Activated CD8-positive, alpha-beta T cell treated with anti-CD3 and anti-CD28 coated beads for 36 hours (primary cell): ENCODE results near the gene C1RL. TPM values are rescaled to one million over a fixed set of nuclear protein-coding genes. Genes with fewer than 3 reads are reported as not detected.

Source experiments
- ATAC-seq: fragments of 200-7000 bp; cut with Tn5 transposase; one replicate; pipeline ENCODE4 v1.10.0; 2021; ENCODE audit warnings: mild to moderate bottlenecking, moderate library complexity
- CTCF ChIA-PET: fragments of 350-600 bp; sonication (Branson Sonifier 250); formaldehyde crosslinking; loops from one replicate; lab custom pipeline; 2021; ENCODE audit warnings: antibody characterized with exemption; lab: Charles Lee
- POLR2A ChIA-PET: fragments of 350-600 bp; sonication (Branson Sonifier 250); formaldehyde crosslinking; loops from one replicate; lab custom pipeline; 2021; ENCODE audit warnings: antibody characterized with exemption; lab: Charles Lee
- DNase-seq: peaks from one replicate; pipeline ENCODE4 v3.0.0-alpha.2; 2020
- H3K27ac Mint-ChIP-seq: one replicate; pipeline ENCODE4 v1.8.0; 2021; ENCODE audit warnings: mild to moderate bottlenecking, mixed read lengths
- H3K27me3 Mint-ChIP-seq: one replicate; pipeline ENCODE4 v1.8.0; 2021; ENCODE audit warnings: mixed read lengths
- H3K36me3 Mint-ChIP-seq: one replicate; pipeline ENCODE4 v1.8.0; 2021; ENCODE audit warnings: low read depth, mixed read lengths
- H3K4me1 Mint-ChIP-seq: one replicate; pipeline ENCODE4 v1.8.0; 2021; ENCODE audit warnings: low read depth, mixed read lengths
- H3K4me3 Mint-ChIP-seq: one replicate; pipeline ENCODE4 v1.8.0; 2021; ENCODE audit warnings: mild to moderate bottlenecking, moderate library complexity, mixed read lengths
- H3K9me3 Mint-ChIP-seq: one replicate; pipeline ENCODE4 v1.8.0; 2021; ENCODE audit warnings: mixed read lengths
- intact Hi-C: fragments of 100-400 bp; cut with micrococcal nuclease; formaldehyde crosslinking; loops from one replicate; pipeline ENCODE4 v1.10.0; 2022
- total RNA-seq, 2 experiments: library from RNA; stranded (reverse); gene quantifications; one replicate each; pipeline ENCODE4 v1.2.3, GENCODE V29; 2021
- TF ChIP-seq, protein P1 (sequence below): fragments of 200-600 bp; IDR thresholded peaks from one replicate; pipeline ENCODE4 v1.8.0; 2022; ENCODE audit warnings: antibody characterized with exemption, mild to moderate bottlenecking

C1RL gene
- total RNA-seq, 2 experiments from 2014 or later = 10.5 to 11.8 TPM

DNA sequence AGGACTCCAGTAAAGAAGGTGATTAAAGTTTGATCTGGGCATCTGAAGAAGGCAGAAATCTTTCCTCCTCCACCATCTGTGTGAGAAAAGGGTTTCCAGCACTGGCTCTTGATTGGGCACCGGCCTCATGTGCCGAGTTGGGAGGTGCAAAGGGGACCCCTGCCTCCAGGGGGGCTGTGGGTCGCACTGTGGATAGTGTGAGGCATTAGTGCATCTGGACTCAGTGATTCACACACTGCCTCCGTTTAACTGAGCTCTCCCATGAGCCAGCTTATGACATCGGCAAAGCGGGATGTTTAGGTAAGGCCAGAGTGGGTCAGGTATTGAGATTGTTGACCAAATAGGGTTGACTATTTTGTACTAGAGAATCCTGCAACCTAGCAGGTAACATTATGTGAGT is 39.6 kb downstream of the C1RL start:
- H3K27me3 Mint-ChIP-seq = no peaks in the 10 kb centered on the region
- no peak overlapping the region for H3K4me3 Mint-ChIP-seq
- no peaks in the 10 kb centered on the region for H3K9me3 Mint-ChIP-seq
- intact Hi-C loops = no loop called here
- ATAC-seq = no peak
- DNase-seq = no peak
- TF ChIP-seq, protein P1, sequence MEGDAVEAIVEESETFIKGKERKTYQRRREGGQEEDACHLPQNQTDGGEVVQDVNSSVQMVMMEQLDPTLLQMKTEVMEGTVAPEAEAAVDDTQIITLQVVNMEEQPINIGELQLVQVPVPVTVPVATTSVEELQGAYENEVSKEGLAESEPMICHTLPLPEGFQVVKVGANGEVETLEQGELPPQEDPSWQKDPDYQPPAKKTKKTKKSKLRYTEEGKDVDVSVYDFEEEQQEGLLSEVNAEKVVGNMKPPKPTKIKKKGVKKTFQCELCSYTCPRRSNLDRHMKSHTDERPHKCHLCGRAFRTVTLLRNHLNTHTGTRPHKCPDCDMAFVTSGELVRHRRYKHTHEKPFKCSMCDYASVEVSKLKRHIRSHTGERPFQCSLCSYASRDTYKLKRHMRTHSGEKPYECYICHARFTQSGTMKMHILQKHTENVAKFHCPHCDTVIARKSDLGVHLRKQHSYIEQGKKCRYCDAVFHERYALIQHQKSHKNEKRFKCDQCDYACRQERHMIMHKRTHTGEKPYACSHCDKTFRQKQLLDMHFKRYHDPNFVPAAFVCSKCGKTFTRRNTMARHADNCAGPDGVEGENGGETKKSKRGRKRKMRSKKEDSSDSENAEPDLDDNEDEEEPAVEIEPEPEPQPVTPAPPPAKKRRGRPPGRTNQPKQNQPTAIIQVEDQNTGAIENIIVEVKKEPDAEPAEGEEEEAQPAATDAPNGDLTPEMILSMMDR = no peak
- H3K36me3 Mint-ChIP-seq = no peaks in the 10 kb centered on the region
- CTCF ChIA-PET = no interaction called here
- POLR2A ChIA-PET = no interaction called here
- no peak overlapping the region for H3K27ac Mint-ChIP-seq
- no peaks in the 10 kb centered on the region for H3K4me1 Mint-ChIP-seq

DNA sequence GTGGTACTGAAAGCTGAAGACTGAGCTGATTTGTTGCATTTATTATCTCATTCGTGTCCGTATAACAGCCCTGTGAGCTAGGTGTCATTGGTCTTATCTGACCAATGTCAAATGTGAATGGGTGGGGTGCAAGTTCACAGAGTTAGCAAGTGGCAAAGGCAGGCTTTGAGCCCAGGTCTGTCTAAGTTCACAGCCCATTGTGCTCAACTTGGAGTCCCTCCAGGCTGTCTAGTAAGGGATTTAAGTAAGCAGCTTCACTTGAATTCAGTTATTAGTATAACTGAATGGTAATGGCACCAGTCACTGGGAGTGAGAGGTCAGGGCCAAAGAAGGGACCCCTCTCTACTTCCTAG is 40.0 kb downstream of the C1RL start:
- Mint-ChIP-seq H3K27ac (no peak overlapping the region), H3K9me3 (no peaks in the 10 kb centered on the region), H3K4me1 (no peaks in the 10 kb centered on the region), H3K4me3 (no peak overlapping the region), H3K27me3 (no peaks in the 10 kb centered on the region), H3K36me3 (no peaks in the 10 kb centered on the region)
- TF ChIP-seq, protein P1 = no peak
- DNase-seq = no peak
- ATAC-seq = no peak
- ChIA-PET POLR2A (interaction anchor here (0.6 kb wide), 1 partner anchor 65 kb away, joined by 3 read pairs; no protein-coding TSS in a partner anchor), CTCF (interaction anchor here (0.8 to 0.9 kb wide), 2 partner anchors 39 to 44 kb away, joined by 3 read pairs; no protein-coding TSS in a partner anchor)
- intact Hi-C loops = no loop called here

DNA sequence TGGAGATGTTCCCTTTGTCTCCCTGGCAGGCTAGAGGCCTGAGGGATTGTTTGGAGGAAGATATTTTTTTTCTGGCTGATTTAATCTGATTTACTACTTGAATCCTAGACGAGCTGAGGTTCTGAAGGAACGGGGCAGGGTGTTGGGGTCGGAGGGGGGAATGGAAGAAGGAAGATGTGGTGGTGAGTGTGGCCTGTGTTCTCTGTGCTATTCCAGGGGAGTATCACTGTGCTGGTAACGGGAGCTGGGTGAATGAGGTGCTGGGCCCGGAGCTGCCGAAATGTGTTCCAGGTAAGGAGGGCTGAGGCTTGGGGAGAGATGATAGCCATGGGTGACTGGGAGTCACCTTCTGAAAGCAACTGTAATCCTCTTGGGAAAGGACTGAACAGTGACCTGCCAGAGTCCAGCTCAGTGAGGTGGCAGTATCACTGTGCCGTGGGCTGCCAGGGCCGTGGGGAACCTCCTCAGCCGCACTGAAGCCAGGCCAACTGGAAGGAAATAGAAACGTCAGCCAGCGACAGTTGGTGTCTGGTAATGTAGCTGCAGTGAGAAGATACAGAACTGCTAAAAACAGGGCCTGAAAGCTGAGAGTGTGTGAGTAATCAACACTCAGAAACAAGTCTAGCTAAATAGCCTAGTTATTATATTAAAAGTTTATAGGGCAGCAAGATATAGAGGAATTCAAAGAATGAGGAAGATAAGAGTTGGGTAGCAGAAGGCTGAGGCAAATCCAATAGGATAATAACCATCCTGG is 40.6 kb downstream of the C1RL start:
- ATAC-seq = no peak
- TF ChIP-seq, protein P1 = no peak
- no peak overlapping the region for H3K4me3 Mint-ChIP-seq
- CTCF ChIA-PET = interaction anchor here (0.8 to 0.9 kb wide), 2 partner anchors 40 to 44 kb away, joined by 3 read pairs; no protein-coding TSS in a partner anchor
- no peaks in the 10 kb centered on the region for H3K36me3 Mint-ChIP-seq
- DNase-seq = no peak
- H3K27ac Mint-ChIP-seq = no peak overlapping the region
- intact Hi-C loops = no loop called here
- H3K9me3 Mint-ChIP-seq = no peaks in the 10 kb centered on the region
- H3K4me1 Mint-ChIP-seq = no peaks in the 10 kb centered on the region
- POLR2A ChIA-PET = interaction anchor here (0.6 to 1.0 kb wide), 2 partner anchors 23 to 64 kb away, joined by 3 to 4 read pairs; no protein-coding TSS in a partner anchor
- no peaks in the 10 kb centered on the region for H3K27me3 Mint-ChIP-seq

DNA sequence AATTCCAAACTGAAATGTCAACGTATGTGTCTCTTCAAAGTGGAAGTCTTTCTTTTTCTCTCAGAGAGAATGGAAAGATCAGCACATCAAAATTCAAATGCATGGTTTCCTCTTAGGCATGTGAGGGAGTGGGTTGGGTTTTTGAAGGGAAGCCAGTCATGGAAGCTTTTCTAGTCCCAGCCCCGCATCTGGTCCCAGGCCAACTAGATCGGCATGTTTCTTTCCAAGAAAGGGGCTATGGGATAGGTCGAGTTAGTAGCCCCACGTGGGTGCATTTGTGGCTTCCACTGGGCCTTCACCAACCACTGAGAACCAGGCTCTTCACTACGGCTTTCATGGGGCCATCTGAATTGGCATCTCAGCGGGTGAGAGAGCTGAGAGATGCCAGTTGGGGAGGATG is 41.9 kb downstream of the C1RL start:
- ChIA-PET POLR2A (interaction anchor here (1.0 kb wide), 1 partner anchor 24 kb away, joined by 4 read pairs; no protein-coding TSS in a partner anchor), CTCF (interaction anchor here (0.7 kb wide), 1 partner anchor 49 kb away, joined by 3 read pairs; the partner anchor contains the start of gene LPCAT3)
- no peaks in the 10 kb centered on the region for H3K27me3 Mint-ChIP-seq
- DNase-seq (no peak), ATAC-seq (no peak)
- TF ChIP-seq, protein P1 = no peak
- H3K36me3 Mint-ChIP-seq = no peaks in the 10 kb centered on the region
- H3K27ac Mint-ChIP-seq = no peak overlapping the region
- H3K4me1 Mint-ChIP-seq = no peaks in the 10 kb centered on the region
- H3K4me3 Mint-ChIP-seq = no peak overlapping the region
- H3K9me3 Mint-ChIP-seq = no peaks in the 10 kb centered on the region
- intact Hi-C loops = no loop called here

DNA sequence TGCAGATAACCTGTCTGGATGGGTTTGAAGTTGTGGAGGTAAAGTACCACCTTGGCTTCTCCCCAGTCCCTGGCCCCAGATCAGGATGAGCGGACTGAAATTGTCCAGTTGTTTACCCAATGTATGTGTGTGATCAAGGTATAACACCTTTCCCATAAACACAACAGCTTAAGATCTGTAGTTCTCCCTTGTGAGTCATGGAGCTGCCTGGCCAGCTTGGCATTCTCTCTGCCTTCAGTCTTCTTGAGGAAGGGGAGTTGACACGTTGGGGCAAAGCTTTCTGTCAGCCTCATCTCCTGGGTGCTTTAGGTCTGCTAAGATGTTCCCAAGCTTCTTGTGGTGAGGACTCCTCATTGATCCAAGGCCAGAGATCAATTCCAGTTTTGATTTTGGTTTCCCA is 42.4 kb downstream of the C1RL start:
- H3K27me3 Mint-ChIP-seq = no peaks in the 10 kb centered on the region
- intact Hi-C loops = no loop called here
- DNase-seq = no peak
- no peaks in the 10 kb centered on the region for H3K36me3 Mint-ChIP-seq
- H3K27ac Mint-ChIP-seq = no peak overlapping the region
- ATAC-seq = no peak
- ChIA-PET POLR2A (no interaction called here), CTCF (interaction anchor here (0.7 kb wide), 1 partner anchor 48 kb away, joined by 3 read pairs; the partner anchor contains the start of gene LPCAT3)
- TF ChIP-seq, protein P1 = no peak
- H3K4me3 Mint-ChIP-seq = no peak overlapping the region
- no peaks in the 10 kb centered on the region for H3K9me3 Mint-ChIP-seq
- no peaks in the 10 kb centered on the region for H3K4me1 Mint-ChIP-seq
